Sigmoid colon (tissue), 7 donors: ENCODE measurements around the gene SSMEM1. TPM values are rescaled to one million over a fixed set of nuclear protein-coding genes. Genes with fewer than 3 reads are reported as not detected.

ENCODE experiments used
- DNase-seq: peaks from one replicate; pipeline ENCODE4 v3.0.0-alpha.2; 2019
- H3K27ac ChIP-seq, 4 donors: fragments of 200-600 bp; sonication (generic); one replicate each; pipeline ENCODE4 v1.5.1; 2016 to 2019; ENCODE audit warnings: mild to moderate bottlenecking in 1 of 4
- H3K27me3 ChIP-seq, 3 donors: fragments of 200-600 bp; sonication (generic); one replicate each; pipeline ENCODE4 v1.5.1; 2019; ENCODE audit warnings: mild to moderate bottlenecking in 1 of 3
- H3K36me3 ChIP-seq, 4 donors: fragments of 200-600 bp; sonication (generic); one replicate each; pipeline ENCODE4 v1.5.1; 2016 to 2019
- H3K4me1 ChIP-seq, 4 donors: fragments of 200-600 bp; sonication (generic); one replicate each; pipeline ENCODE4 v1.5.1; 2017 to 2019
- H3K4me3 ChIP-seq, 4 donors: fragments of 200-600 bp; sonication (generic); one replicate each; pipeline ENCODE4 v1.5.1; 2017 to 2019; ENCODE audit warnings: mild to moderate bottlenecking in 2 of 4, moderate library complexity in 1 of 4
- H3K9me3 ChIP-seq, 4 donors: fragments of 200-600 bp in 3 of 4; sonication (generic) in 3 of 4; one replicate each; pipeline versions ENCODE4 v1.5.1 to v1.6.1; 2013 to 2019
- EP300 ChIP-seq, 4 donors: sonication (generic); formaldehyde crosslinking; IDR thresholded peaks; one replicate each; pipeline ENCODE4 v1.6.1; 2017; ENCODE audit warnings: antibody characterized with exemption in 4 of 4
- POLR2A ChIP-seq, 2 donors: fragments of 450-650 bp; IDR thresholded peaks; one replicate each; pipeline ENCODE4 v1.6.1; 2016; ENCODE audit warnings: antibody characterized with exemption in 2 of 2, mild to moderate bottlenecking in 2 of 2, moderate library complexity in 2 of 2
- POLR2AphosphoS5 ChIP-seq, 4 donors: sonication (generic); formaldehyde crosslinking; IDR thresholded peaks; one replicate each; pipeline ENCODE4 v1.6.1; 2017; ENCODE audit warnings: antibody characterized with exemption in 4 of 4
- WGBS, 2 donors: extraction: QIAGEN DNeasy Blood & Tissue Kit; methylation state at CpG; one replicate each; pipeline ENCODE4 v1.1.7; 2013; 5-methylcytosine and 5-hydroxymethylcytosine counted together
- intact Hi-C: fragments of 100-400 bp; cut with DNase I; formaldehyde crosslinking; loops from one replicate; pipeline ENCODE4 v1.15.1; 2023
- polyA plus RNA-seq, 3 donors: library from polyadenylated mRNA; stranded (reverse); fragments of 200-250 nt; gene quantifications; one replicate each; pipeline ENCODE4 v1.2.3, GENCODE V29; 2013
- total RNA-seq, 4 donors: library from RNA; depleted of rRNA; stranded (reverse); fragments of >200 nt; gene quantifications; one replicate each; pipeline ENCODE4 v1.1.0, GENCODE V29; 2016
- TF ChIP-seq, protein P1 (sequence below), 4 experiments: fragments of 450-650 bp in 3 of 4; fragments of 200-600 bp in 1 of 4; IDR thresholded peaks; one replicate each; pipeline ENCODE4 v1.5.1; 2016 to 2019; ENCODE audit warnings: antibody characterized with exemption in 4 of 4, mild to moderate bottlenecking in 3 of 4, moderate library complexity in 2 of 4
- donor health status: healthy with polysubstance abuse.
- donor health status: Bipolar disorder and iron deficiency.
- donor health status: healthy.

Gene SSMEM1, protein sequence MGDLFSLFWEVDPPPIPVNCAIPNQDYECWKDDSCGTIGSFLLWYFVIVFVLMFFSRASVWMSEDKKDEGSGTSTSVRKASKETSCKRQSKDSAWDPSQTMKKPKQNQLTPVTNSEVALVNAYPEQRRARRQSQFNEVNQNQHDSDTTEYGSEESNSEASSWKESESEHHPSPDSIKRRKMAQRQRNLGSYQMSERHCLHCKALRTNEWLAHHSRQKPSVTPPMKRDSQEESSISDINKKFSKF
- total RNA-seq: not detected
- polyA plus RNA-seq: not detected

DNA sequence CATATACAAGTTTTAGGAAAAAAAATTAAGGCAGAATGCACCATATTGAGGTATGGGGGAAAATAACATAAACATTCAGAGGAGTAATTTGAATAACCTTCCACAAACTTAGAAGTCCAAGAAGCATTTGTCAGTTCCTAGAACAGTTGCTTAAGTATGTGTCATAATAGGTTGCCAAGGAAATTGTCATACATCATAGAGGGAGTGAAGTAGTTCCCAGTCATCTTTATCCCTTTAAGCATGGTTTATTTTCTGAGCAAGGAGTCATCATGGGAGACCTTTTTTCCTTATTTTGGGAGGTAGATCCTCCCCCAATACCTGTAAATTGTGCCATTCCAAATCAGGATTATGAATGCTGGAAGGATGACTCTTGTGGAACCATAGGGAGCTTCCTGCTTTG lies at the start of gene SSMEM1:
Gene SSMEM1 (plus strand): TSS at position 219 of the 400 bp plus-strand sequence. CDS start 51 bp downstream, at position 270.
- intact Hi-C loops: loop anchor here (5.0 kb wide), 2 partner anchors 135 to 285 kb away; partner anchors contain the start of genes KLHDC10 and MEST
- Histone ChIP-seq H3K27ac (no peak within 1 kb of the TSS), H3K27me3 (no peaks in the 10 kb centered on the region), H3K4me1 (peaks cover 0 to 12% (median 6%) of the 10 kb centered on the region in 4 donors), H3K9me3 (no peaks in the 10 kb centered on the region), H3K36me3 (peaks cover 0 to 12% (median 1%) of the 10 kb centered on the region in 4 donors), H3K4me3 (no peak within 1 kb of the TSS)
- TF ChIP-seq, protein P1, sequence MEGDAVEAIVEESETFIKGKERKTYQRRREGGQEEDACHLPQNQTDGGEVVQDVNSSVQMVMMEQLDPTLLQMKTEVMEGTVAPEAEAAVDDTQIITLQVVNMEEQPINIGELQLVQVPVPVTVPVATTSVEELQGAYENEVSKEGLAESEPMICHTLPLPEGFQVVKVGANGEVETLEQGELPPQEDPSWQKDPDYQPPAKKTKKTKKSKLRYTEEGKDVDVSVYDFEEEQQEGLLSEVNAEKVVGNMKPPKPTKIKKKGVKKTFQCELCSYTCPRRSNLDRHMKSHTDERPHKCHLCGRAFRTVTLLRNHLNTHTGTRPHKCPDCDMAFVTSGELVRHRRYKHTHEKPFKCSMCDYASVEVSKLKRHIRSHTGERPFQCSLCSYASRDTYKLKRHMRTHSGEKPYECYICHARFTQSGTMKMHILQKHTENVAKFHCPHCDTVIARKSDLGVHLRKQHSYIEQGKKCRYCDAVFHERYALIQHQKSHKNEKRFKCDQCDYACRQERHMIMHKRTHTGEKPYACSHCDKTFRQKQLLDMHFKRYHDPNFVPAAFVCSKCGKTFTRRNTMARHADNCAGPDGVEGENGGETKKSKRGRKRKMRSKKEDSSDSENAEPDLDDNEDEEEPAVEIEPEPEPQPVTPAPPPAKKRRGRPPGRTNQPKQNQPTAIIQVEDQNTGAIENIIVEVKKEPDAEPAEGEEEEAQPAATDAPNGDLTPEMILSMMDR (IDR thresholded peaks at IDR 0.05): no peak
- TF ChIP-seq POLR2A (IDR thresholded peaks at IDR 0.05) (no peak), POLR2AphosphoS5 (IDR thresholded peaks at IDR 0.05) (no peak), EP300 (IDR thresholded peaks at IDR 0.05) (no peak)
- no peak for DNase-seq

DNA sequence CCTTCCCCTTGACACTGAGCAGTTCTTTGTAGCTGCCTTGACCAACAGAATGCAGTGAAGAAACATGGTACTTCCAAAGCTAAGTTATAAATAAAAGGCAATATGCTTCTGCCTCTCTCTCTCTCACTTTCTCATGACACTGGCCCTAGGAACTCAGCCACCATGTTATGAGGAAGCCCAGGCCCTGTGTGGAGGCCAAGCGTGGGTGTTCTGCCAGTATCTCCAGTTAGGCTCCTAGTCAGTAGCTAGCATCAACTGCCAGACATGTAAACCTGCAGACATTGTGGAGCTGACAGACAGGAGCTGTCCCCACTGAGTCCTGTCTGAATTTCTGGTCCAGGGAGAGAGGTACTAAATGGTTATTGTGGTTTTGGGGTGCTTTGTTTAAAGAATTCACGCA lies 47.6 kb upstream of the SSMEM1 start:
- TF ChIP-seq, protein P1 (IDR thresholded peaks at IDR 0.05): no peak
- TF ChIP-seq POLR2AphosphoS5 (IDR thresholded peaks at IDR 0.05) (no peak), POLR2A (IDR thresholded peaks at IDR 0.05) (no peak), EP300 (IDR thresholded peaks at IDR 0.05) (no peak)
- no peaks in the 10 kb centered on the region for H3K27me3 ChIP-seq
- H3K4me1 ChIP-seq: no peaks in the 10 kb centered on the region
- 96 to 98% methylated on average over 2 of the region's 2 CpGs for WGBS, 2 donors
- H3K9me3 ChIP-seq: peaks cover 0 to 3% (median 0%) of the 10 kb centered on the region in 4 donors
- no peak for DNase-seq
- H3K36me3 ChIP-seq: peaks cover 0 to 51% (median 6%) of the 10 kb centered on the region in 4 donors
- no peak overlapping the region for H3K4me3 ChIP-seq
- no peak overlapping the region for H3K27ac ChIP-seq
- intact Hi-C loops: loop anchor here (2.0 kb wide), 1 partner anchor 23 kb away; no protein-coding TSS in a partner anchor

DNA sequence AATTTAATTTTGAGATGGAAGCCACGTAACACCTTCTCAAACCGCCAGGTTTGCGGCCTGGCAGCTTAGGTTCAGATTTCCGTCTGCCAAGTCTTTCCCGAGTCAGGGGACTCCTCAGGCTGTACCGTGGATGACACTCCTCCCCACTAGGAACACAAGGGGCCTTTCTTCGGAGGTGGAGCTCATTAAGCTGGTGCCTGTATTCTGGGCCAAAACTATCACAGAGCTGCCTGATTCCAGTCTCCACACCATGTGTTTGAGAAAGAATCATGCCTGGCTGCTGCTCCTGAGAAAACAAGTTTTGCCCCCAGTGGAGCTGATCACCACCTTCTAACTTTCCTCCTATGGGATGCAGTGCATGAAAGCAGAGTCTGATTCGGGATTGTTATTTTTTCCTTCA lies 47.2 kb upstream of the SSMEM1 start:
- Histone ChIP-seq H3K27ac (no peak overlapping the region), H3K27me3 (no peaks in the 10 kb centered on the region), H3K4me3 (no peak overlapping the region), H3K36me3 (peaks cover 0 to 55% (median 6%) of the 10 kb centered on the region in 4 donors), H3K9me3 (peaks cover 0 to 3% (median 0%) of the 10 kb centered on the region in 4 donors), H3K4me1 (no peaks in the 10 kb centered on the region)
- intact Hi-C loops: loop anchor here (2.0 kb wide), 1 partner anchor 22 kb away; no protein-coding TSS in a partner anchor
- no peak for DNase-seq
- WGBS, 2 donors: 93 to 96% methylated on average over 8 of the region's 8 CpGs
- TF ChIP-seq, protein P1 (IDR thresholded peaks at IDR 0.05): no peak
- no peak for TF ChIP-seq EP300 (IDR thresholded peaks at IDR 0.05)
- no peak for TF ChIP-seq POLR2A (IDR thresholded peaks at IDR 0.05)
- no peak for TF ChIP-seq POLR2AphosphoS5 (IDR thresholded peaks at IDR 0.05)

DNA sequence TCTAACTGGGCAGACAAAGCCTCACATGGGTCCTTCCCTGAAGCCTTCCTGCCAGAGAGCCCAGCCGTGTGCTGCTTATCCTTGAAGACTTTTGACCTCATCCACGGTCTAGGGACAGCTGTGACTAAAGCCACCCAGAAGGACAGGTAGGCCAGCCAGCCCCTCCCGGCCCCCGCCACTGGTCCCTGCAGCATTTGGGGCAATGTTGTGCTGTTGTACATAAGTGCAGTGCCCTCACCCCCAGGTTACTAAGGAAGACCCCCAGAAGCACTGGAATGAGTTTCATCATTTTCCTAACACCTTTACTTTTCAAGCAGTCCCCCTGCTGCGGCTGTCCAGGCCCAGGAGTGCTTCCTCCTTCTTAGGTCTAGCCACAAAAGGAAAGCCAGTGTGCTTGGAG lies 45.5 kb upstream of the SSMEM1 start:
- peaks cover 0 to 63% (median 9%) of the 10 kb centered on the region in 4 donors for H3K36me3 ChIP-seq
- H3K27me3 ChIP-seq: no peaks in the 10 kb centered on the region
- intact Hi-C loops: no loop called here
- DNase-seq: no peak
- no peak overlapping the region for H3K4me3 ChIP-seq
- H3K9me3 ChIP-seq: no peaks in the 10 kb centered on the region
- whole genome bisulfite sequencing, 2 donors: 95% methylated on average over 5 of the region's 5 CpGs
- no peak for TF ChIP-seq POLR2A (IDR thresholded peaks at IDR 0.05)
- TF ChIP-seq POLR2AphosphoS5 (IDR thresholded peaks at IDR 0.05): no peak
- no peak for TF ChIP-seq EP300 (IDR thresholded peaks at IDR 0.05)
- H3K27ac ChIP-seq: no peak overlapping the region
- no peaks in the 10 kb centered on the region for H3K4me1 ChIP-seq

DNA sequence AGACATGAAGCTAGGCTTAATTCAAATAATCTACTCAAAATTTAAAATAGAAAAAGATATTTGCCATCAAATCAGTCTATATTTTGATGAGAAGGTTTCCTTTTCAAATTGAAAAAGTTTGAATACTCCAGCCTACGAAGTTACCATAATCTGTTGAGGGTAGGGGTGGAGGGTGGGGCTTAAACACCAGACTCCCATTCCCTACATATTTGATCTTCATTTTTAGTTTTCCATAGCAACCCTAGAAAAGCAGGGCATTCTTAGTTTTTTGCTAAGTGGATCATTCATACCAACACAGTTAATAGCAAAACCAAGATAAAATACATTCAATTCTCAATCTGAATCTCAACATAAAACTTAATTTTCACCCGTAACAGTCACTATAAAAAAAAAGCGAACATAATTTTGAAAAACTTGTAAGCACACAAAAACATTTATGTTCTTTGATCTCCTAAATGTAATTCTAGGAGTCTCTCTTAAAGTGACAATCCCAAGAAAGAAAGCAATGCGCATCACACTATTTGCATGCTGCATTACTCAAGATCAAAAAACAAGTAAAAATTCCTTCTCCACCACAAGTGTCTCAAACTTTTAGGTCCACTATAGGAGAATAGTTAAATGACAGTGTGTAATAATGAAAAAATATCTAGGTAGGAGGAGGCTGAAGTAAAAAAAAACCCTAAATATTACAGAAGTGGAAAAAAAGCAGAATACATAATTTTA lies 33.3 kb upstream of the SSMEM1 start:
- no peak overlapping the region for H3K27ac ChIP-seq
- H3K4me3 ChIP-seq: no peak overlapping the region
- H3K27me3 ChIP-seq: no peaks in the 10 kb centered on the region
- no peak for DNase-seq
- TF ChIP-seq POLR2A (IDR thresholded peaks at IDR 0.05) (no peak), EP300 (IDR thresholded peaks at IDR 0.05) (no peak), POLR2AphosphoS5 (IDR thresholded peaks at IDR 0.05) (no peak)
- TF ChIP-seq, protein P1 (IDR thresholded peaks at IDR 0.05): no peak
- no peaks in the 10 kb centered on the region for H3K9me3 ChIP-seq
- no peaks in the 10 kb centered on the region for H3K4me1 ChIP-seq
- WGBS, 2 donors: 93 to 94% methylated on average over 4 of the region's 4 CpGs
- H3K36me3 ChIP-seq: peaks cover 8 to 81% (median 22%) of the 10 kb centered on the region in 4 donors
- intact Hi-C loops: no loop called here
